ENCODE measurements around the gene PTPN3. TPM values are rescaled to one million over a fixed set of nuclear protein-coding genes. Genes with fewer than 3 reads are reported as not detected.

The PTPN3 gene
- polyA plus RNA-seq, 1 of the 3 experiments (the other 2 are of a cell fraction) = 7.5 TPM

DNA sequence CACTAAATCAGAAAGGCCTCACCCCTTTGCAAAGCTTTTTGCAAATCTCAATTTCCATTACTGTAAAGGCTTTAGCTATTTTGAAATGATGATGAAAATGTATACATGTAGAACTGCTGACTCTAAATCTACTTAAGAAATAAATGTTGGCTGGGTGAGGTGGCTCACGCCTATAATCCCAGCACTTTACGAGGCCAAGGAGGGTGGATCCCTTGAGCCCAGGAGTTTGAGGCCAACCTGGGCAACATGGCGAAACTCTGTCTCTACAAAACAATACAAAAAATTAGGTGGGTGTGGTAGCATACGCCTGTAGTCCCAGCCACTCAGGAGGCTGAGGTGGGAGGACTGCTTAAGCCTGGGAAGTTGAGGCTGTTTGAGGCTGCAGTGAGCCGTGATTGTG lies 64.6 kb downstream of the PTPN3 start:
- H3K4me2 ChIP-seq = no peak overlapping the region
- H3K9ac ChIP-seq = no peak overlapping the region
- no peaks in the 10 kb centered on the region for H3K9me3 ChIP-seq
- no peak overlapping the region for H3K27ac ChIP-seq (ENCODE audit: low read depth in 2 of 2, low read length in 1 of 2)
- H3K9me2 ChIP-seq = no peaks in the 10 kb centered on the region
- no peaks in the 10 kb centered on the region for H3K79me2 ChIP-seq (ENCODE audit: insufficient read depth)
- no peak overlapping the region for H2AFZ ChIP-seq (ENCODE audit: low read depth)
- no peaks in the 10 kb centered on the region; a peak in 1 of 4 replicates for H3K4me1 ChIP-seq (ENCODE audit: control insufficient read depth in 1 of 2, insufficient read depth in 2 of 2, low read depth in 1 of 2, low read length in 1 of 2)
- no peak overlapping the region for H3K4me3 ChIP-seq (ENCODE audit: low read depth in 2 of 2, low read length in 1 of 2)
- WGBS (ENCODE audit: low lambda C conversion rate) = 100% methylated on average over 5 of the region's 5 CpGs
- H4K20me1 ChIP-seq (ENCODE audit: insufficient read depth) = no peaks in the 10 kb centered on the region
- POLR2A ChIA-PET = no interaction called here
- CTCF ChIA-PET = no interaction called here
- no peak for TF ChIP-seq EZH2phosphoT487 (IDR thresholded peaks at IDR 0.05; ENCODE audit: borderline replicate concordance, low read depth)
- H3K27me3 ChIP-seq (ENCODE audit: insufficient read depth) = no peaks in the 10 kb centered on the region
- peaks cover 2 to 14% of the 10 kb centered on the region in 2 experiments for H3K36me3 ChIP-seq (replicated peaks in 1 of 2; ENCODE audit: control insufficient read depth in 1 of 2, insufficient read depth in 2 of 2, low read length in 1 of 2)
- DNase-seq = no peak
- H3F3A ChIP-seq (replicated peaks; ENCODE audit: insufficient read depth) = no peaks in the 10 kb centered on the region

DNA sequence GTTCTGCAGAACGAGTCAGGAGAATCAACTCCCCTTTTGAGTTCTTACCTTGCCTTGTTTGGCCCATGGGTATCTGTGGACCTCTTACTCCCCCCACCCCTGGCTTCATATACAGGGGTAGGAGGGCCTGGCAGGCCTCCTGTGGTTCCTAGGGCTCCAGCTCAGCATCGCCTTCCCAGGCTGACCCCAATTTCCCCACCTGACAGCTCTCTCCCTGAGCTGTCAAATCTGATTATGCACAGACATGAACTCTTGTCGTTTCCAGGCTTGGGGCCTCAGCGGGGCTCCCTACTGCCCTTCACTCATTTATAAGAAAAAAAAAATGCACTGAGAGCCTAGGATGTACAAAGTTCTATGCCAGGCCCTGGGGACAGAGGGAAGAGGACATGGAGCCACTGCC lies 67.9 kb downstream of the PTPN3 start:
- Histone ChIP-seq H3F3A (replicated peaks; ENCODE audit: insufficient read depth) (no peaks in the 10 kb centered on the region), H3K9ac (no peak overlapping the region), H4K20me1 (ENCODE audit: insufficient read depth) (no peaks in the 10 kb centered on the region), H3K27ac (ENCODE audit: low read depth in 2 of 2, low read length in 1 of 2) (no peak overlapping the region), H3K79me2 (ENCODE audit: insufficient read depth) (no peaks in the 10 kb centered on the region), H3K9me3 (no peaks in the 10 kb centered on the region), H3K4me1 (ENCODE audit: control insufficient read depth in 1 of 2, insufficient read depth in 2 of 2, low read depth in 1 of 2, low read length in 1 of 2) (no peaks in the 10 kb centered on the region), H3K27me3 (ENCODE audit: insufficient read depth) (no peaks in the 10 kb centered on the region), H2AFZ (ENCODE audit: low read depth) (no peak overlapping the region), H3K9me2 (no peaks in the 10 kb centered on the region), H3K4me3 (ENCODE audit: low read depth in 2 of 2, low read length in 1 of 2) (no peak overlapping the region), H3K4me2 (no peak overlapping the region), H3K36me3 (replicated peaks in 1 of 2; ENCODE audit: control insufficient read depth in 1 of 2, insufficient read depth in 2 of 2, low read length in 1 of 2) (peaks cover 10 to 23% of the 10 kb centered on the region in 2 experiments)
- ChIA-PET POLR2A (no interaction called here), CTCF (interaction anchor here (1.6 kb wide), 1 partner anchor 18 kb away, joined by 4 read pairs; no protein-coding TSS in a partner anchor)
- TF ChIP-seq CHD2 (IDR thresholded peaks at IDR 0.05; ENCODE audit: low read length, partially characterized antibody) = no peak
- no peak for TF ChIP-seq FOXM1 (IDR thresholded peaks at IDR 0.05; ENCODE audit: low read depth)
- TF ChIP-seq GATA2 (CRISPR knock-in tag; IDR thresholded peaks at IDR 0.05) = no peak
- no peak for TF ChIP-seq FOXJ3 (CRISPR knock-in tag; IDR thresholded peaks at IDR 0.05)
- no peak for TF ChIP-seq RCOR1 (IDR thresholded peaks at IDR 0.05; ENCODE audit: low read length)
- TF ChIP-seq, protein P1, sequence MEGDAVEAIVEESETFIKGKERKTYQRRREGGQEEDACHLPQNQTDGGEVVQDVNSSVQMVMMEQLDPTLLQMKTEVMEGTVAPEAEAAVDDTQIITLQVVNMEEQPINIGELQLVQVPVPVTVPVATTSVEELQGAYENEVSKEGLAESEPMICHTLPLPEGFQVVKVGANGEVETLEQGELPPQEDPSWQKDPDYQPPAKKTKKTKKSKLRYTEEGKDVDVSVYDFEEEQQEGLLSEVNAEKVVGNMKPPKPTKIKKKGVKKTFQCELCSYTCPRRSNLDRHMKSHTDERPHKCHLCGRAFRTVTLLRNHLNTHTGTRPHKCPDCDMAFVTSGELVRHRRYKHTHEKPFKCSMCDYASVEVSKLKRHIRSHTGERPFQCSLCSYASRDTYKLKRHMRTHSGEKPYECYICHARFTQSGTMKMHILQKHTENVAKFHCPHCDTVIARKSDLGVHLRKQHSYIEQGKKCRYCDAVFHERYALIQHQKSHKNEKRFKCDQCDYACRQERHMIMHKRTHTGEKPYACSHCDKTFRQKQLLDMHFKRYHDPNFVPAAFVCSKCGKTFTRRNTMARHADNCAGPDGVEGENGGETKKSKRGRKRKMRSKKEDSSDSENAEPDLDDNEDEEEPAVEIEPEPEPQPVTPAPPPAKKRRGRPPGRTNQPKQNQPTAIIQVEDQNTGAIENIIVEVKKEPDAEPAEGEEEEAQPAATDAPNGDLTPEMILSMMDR (IDR thresholded peaks at IDR 0.05) = no peak
- no peak for TF ChIP-seq TCF12 (IDR thresholded peaks at IDR 0.05)
- TF ChIP-seq RFX5 (IDR thresholded peaks at IDR 0.05; ENCODE audit: low read length) = no peak
- no peak for TF ChIP-seq POLR2AphosphoS5 (IDR thresholded peaks at IDR 0.05; ENCODE audit: low read depth, low read length)
- TF ChIP-seq MEF2A (IDR thresholded peaks at IDR 0.05; ENCODE audit: borderline replicate concordance, low read depth) = no peak
- TF ChIP-seq, protein P2, sequence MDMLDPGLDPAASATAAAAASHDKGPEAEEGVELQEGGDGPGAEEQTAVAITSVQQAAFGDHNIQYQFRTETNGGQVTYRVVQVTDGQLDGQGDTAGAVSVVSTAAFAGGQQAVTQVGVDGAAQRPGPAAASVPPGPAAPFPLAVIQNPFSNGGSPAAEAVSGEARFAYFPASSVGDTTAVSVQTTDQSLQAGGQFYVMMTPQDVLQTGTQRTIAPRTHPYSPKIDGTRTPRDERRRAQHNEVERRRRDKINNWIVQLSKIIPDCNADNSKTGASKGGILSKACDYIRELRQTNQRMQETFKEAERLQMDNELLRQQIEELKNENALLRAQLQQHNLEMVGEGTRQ (IDR thresholded peaks at IDR 0.05; ENCODE audit: borderline replicate concordance, low read depth, low read length) = no peak
- no peak for TF ChIP-seq RAD21 (IDR thresholded peaks at IDR 0.05; ENCODE audit: low read length)
- TF ChIP-seq YY1 (IDR thresholded peaks at IDR 0.05; ENCODE audit: low read depth) = no peak
- TF ChIP-seq SIN3A (IDR thresholded peaks at IDR 0.05; ENCODE audit: borderline replicate concordance, low read depth, low read length) = no peak
- TF ChIP-seq, protein P3, sequence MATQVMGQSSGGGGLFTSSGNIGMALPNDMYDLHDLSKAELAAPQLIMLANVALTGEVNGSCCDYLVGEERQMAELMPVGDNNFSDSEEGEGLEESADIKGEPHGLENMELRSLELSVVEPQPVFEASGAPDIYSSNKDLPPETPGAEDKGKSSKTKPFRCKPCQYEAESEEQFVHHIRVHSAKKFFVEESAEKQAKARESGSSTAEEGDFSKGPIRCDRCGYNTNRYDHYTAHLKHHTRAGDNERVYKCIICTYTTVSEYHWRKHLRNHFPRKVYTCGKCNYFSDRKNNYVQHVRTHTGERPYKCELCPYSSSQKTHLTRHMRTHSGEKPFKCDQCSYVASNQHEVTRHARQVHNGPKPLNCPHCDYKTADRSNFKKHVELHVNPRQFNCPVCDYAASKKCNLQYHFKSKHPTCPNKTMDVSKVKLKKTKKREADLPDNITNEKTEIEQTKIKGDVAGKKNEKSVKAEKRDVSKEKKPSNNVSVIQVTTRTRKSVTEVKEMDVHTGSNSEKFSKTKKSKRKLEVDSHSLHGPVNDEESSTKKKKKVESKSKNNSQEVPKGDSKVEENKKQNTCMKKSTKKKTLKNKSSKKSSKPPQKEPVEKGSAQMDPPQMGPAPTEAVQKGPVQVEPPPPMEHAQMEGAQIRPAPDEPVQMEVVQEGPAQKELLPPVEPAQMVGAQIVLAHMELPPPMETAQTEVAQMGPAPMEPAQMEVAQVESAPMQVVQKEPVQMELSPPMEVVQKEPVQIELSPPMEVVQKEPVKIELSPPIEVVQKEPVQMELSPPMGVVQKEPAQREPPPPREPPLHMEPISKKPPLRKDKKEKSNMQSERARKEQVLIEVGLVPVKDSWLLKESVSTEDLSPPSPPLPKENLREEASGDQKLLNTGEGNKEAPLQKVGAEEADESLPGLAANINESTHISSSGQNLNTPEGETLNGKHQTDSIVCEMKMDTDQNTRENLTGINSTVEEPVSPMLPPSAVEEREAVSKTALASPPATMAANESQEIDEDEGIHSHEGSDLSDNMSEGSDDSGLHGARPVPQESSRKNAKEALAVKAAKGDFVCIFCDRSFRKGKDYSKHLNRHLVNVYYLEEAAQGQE (IDR thresholded peaks at IDR 0.05; ENCODE audit: low read depth, low read length) = no peak
- TF ChIP-seq FOSL2 (IDR thresholded peaks at IDR 0.05; ENCODE audit: borderline replicate concordance, low read depth) = no peak
- TF ChIP-seq NFIC (IDR thresholded peaks at IDR 0.05; ENCODE audit: borderline replicate concordance) = no peak
- no peak for DNase-seq
- 85% methylated on average over 4 of the region's 4 CpGs for WGBS (ENCODE audit: low lambda C conversion rate)
